ENCODE data around the gene CCDC198.

Gene CCDC198

DNA sequence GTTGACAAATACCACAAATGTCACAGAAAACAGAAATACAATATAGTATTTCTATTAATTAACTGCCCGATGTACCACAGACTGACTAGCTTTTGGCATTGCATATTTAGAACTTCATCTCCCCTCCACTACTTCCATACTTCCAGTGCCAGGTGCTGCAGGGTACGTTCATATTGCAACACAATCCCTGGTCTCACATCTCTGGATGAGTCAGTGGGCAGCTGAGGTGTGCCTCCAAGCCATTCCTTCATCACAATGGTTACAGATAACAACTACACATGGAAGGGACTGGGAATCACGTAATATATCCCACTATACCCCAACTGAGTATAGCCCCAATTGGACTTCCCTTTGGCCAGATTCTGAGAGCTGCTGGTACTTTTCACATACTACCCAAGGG is 31.1 kb downstream of the CCDC198 start:
- no peak for DNase-seq

GRCh38 chr14:57461777-57462320 is 31.8 kb downstream of the CCDC198 start:
- no peak for DNase-seq

DNA sequence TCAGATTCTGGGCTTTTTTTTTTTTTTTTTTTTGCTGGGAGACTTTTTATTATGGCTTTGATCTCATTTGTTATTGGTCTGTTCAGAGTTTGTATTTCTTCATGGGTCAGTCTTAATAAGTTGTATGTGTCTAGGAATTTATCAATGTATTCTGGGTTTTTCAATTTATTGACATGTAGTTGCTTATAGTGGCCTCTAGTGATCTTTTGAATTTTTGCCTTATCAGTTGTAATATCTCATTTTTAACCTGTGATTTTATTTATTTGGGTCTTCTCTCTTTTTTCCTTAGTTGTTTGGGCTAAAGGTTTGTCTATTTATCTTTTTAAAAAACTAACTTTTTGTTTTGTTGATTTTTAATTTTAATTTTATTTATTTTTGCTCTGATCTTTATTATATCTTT is 57.7 kb downstream of the CCDC198 start:
- no peak for DNase-seq

DNA sequence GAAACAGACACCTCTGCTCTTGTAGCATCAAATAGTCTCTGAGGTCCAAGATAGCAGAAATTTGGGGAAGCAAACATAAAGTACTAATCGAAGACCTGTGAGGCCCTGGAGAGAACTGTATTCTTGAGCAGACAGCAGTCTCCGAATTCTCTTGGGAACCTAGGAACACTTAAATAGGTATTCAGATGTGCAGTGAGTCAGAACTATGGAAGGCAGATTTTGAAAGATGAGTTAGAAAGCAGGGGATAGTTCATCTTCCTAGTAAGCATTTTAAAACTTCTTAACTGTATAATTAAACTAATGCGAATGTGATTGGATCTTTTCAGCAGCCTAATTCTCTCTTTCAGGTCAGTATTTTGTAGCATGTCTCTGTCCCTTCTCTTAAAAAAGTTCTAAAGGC is 72.7 kb downstream of the CCDC198 start:
- no peak for DNase-seq

DNA sequence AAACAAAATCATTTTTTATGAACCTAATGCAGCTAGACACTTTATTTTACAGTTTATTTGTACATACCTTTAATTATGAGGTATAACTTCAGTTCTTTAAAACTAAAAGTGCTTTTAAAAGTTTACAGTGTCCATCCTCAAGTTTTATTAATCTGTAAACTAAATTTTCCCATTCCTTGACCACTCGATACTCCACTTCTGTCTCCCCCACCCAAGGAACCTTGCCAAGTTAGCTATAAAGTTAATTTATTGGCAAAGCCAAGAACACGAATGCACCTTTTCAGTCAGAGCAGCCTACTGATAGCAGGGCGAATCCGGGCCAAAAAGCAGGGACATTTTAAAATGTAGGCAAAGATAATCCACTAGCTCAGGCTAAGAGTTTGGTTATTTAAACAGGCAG is 73.6 kb downstream of the CCDC198 start:
- no peak for DNase-seq
